Activated CD4-positive, alpha-beta memory T cell treated with anti-CD3 and anti-CD28 coated beads, Interleukin-2, amount 10 ng/mL, durations not matched to agents 7 days and 5 days (primary cell): ENCODE results near the gene SLC23A1. TPM values are rescaled to one million over a fixed set of nuclear protein-coding genes. Genes with fewer than 3 reads are reported as not detected.
"Not testable (repeated sequence)": the region's sequence is repeated elsewhere in the genome, so short reads cannot be mapped to it uniquely, and the experiment has no call there.

Experiments used
- CTCF ChIA-PET: fragments of 350-600 bp; sonication (Branson Sonifier 250); formaldehyde crosslinking; loops from one replicate; lab custom pipeline; 2021; ENCODE audit warnings: antibody characterized with exemption, inconsistent platforms; lab: Charles Lee
- POLR2A ChIA-PET: fragments of 350-600 bp; sonication (Branson Sonifier 250); formaldehyde crosslinking; loops from one replicate; lab custom pipeline; 2021; ENCODE audit warnings: antibody characterized with exemption; lab: Charles Lee
- DNase-seq: peaks from one replicate; pipeline ENCODE4 v3.0.0-alpha.2; 2020
- H3K27ac Mint-ChIP-seq: one replicate; pipeline ENCODE4 v1.8.0; 2021; ENCODE audit warnings: mild to moderate bottlenecking, mixed read lengths
- H3K27me3 Mint-ChIP-seq: one replicate; pipeline ENCODE4 v1.8.0; 2021; ENCODE audit warnings: mixed read lengths
- H3K36me3 Mint-ChIP-seq: one replicate; pipeline ENCODE4 v1.8.0; 2021; ENCODE audit warnings: low read depth, mixed read lengths
- H3K4me1 Mint-ChIP-seq: one replicate; pipeline ENCODE4 v1.8.0; 2021; ENCODE audit warnings: mixed read lengths
- H3K4me3 Mint-ChIP-seq: one replicate; pipeline ENCODE4 v1.8.0; 2021; ENCODE audit warnings: mild to moderate bottlenecking, mixed read lengths
- H3K9me3 Mint-ChIP-seq: one replicate; pipeline ENCODE4 v1.8.0; 2021; ENCODE audit warnings: mixed read lengths
- total RNA-seq, 2 experiments: library from RNA; stranded (reverse); gene quantifications; one replicate each; pipeline ENCODE4 v1.2.3, GENCODE V29; 2021

SLC23A1 gene
- total RNA-seq, 2 experiments from 2014 or later = 1.0 to 1.8 TPM

- no peak overlapping the region for H3K4me3 Mint-ChIP-seq
- ChIA-PET CTCF (no interaction called here), POLR2A (no interaction called here)
- no peak for DNase-seq
- H3K27ac Mint-ChIP-seq = no peak overlapping the region
- no peaks in the 10 kb centered on the region for H3K27me3 Mint-ChIP-seq
- peaks cover 15% of the 10 kb centered on the region for H3K4me1 Mint-ChIP-seq
- peaks cover 35% of the 10 kb centered on the region for H3K36me3 Mint-ChIP-seq
- H3K9me3 Mint-ChIP-seq = no peaks in the 10 kb centered on the region
Measured at GRCh38 chr5:139360384-139360783, 22.7 kb downstream of the SLC23A1 start.

DNA sequence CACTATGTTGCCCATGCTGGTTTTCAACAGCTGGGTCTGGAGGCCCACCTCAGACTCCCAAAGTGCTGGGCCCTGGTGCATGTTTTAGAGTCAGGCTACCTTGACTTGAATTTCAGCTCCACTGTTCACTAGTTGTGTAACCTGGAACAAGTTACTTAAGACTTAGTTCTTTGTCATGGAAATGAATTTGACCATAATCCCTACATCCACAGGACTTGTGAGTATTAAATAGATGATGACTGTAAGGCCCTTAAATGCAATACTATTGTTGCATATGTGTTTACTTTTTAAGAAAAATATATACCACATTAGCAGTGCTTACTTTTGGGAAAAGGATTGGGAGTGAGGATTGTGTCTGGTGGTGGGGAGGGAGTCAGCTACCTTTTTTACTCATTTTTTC, 25.0 kb downstream of the SLC23A1 start:
- Mint-ChIP-seq H3K4me1 (peaks cover 8% of the 10 kb centered on the region), H3K27ac (no peak overlapping the region), H3K9me3 (peaks cover 4% of the 10 kb centered on the region), H3K27me3 (no peaks in the 10 kb centered on the region), H3K4me3 (no peak overlapping the region), H3K36me3 (peaks cover 29% of the 10 kb centered on the region)
- DNase-seq = no peak
- ChIA-PET POLR2A (no interaction called here), CTCF (no interaction called here)

GRCh38 chr5:139355900-139356299, 27.2 kb downstream of the SLC23A1 start:
- H3K27ac Mint-ChIP-seq, DNase-seq, H3K27me3 Mint-ChIP-seq, CTCF ChIA-PET, H3K9me3 Mint-ChIP-seq, H3K4me1 Mint-ChIP-seq, H3K4me3 Mint-ChIP-seq: not testable (repeated sequence)
- peaks cover 33% of the 10 kb centered on the region for H3K36me3 Mint-ChIP-seq
- POLR2A ChIA-PET = interaction anchor here (1.2 kb wide), 1 partner anchor 14 kb away, joined by 5 read pairs; the partner anchor contains the start of gene PAIP2

DNA sequence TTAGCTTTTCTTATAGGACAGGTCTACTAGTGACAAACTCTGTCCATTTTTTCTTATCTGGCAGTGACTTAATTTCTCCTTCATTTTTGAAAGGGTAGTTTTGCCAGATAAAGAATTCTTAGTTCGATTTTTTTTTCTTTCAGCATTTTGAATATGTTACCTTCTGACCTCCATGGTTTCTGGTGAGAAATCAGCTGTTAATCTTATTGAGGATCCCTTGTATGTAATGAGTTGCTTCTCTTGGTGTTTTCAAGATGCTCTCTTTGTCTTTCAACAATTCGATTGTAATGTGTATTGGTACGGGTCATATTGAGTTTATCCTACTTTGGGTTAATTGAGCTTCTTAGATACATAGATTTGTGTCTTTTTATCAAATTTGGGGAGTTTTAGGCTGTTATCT, 28.9 kb downstream of the SLC23A1 start:
- no peak for DNase-seq
- CTCF ChIA-PET = interaction anchor here (0.5 kb wide), 1 partner anchor 84 kb away, joined by 3 read pairs; no protein-coding TSS in a partner anchor
- POLR2A ChIA-PET = interaction anchor here (2.2 kb wide), 1 partner anchor 12 kb away, joined by 9 read pairs; the partner anchor contains the start of gene PAIP2
- Mint-ChIP-seq H3K4me3 (no peak overlapping the region), H3K36me3 (peaks cover 30% of the 10 kb centered on the region), H3K27me3 (no peaks in the 10 kb centered on the region), H3K27ac (no peak overlapping the region), H3K4me1 (peaks cover 7% of the 10 kb centered on the region), H3K9me3 (peaks cover 4% of the 10 kb centered on the region)

GRCh38 chr5:139347863-139348262, 35.2 kb downstream of the SLC23A1 start:
- Mint-ChIP-seq H3K4me1 (peaks cover 28% of the 10 kb centered on the region), H3K36me3 (peaks cover 37% of the 10 kb centered on the region)
- CTCF ChIA-PET, H3K9me3 Mint-ChIP-seq, DNase-seq, H3K4me3 Mint-ChIP-seq, H3K27me3 Mint-ChIP-seq, H3K27ac Mint-ChIP-seq: not testable (repeated sequence)
- POLR2A ChIA-PET = interaction anchor here (1.3 kb wide), 1 partner anchor 11 kb away, joined by 3 read pairs; no protein-coding TSS in a partner anchor

DNA sequence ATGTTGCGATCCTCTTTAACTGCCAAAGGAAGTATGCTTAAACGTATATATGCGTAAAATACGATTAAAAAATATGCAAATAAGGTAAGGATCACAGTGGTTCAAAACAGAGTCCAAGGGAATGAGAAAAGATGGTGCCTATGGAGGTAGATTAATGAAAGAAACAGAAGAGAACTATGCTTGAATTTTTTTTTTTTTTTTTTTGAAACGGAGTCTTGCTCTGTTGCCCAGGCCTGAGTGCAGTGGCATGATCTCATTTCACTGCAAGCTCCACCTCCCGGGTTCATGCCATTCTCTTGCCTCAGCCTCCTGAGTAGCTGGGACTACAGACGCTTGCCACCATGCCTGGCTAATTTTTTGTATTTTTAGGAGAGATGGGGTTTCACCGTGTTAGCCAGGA, 37.7 kb downstream of the SLC23A1 start:
- CTCF ChIA-PET = not testable (repeated sequence)

GRCh38 chr5:139344177-139344576, 38.9 kb downstream of the SLC23A1 start:
- ChIA-PET CTCF (interaction anchor here (0.9 to 1.2 kb wide), 2 partner anchors 9 to 25 kb away, joined by 3 read pairs; no protein-coding TSS in a partner anchor), POLR2A (interaction anchor here (3.3 kb wide), 1 partner anchor 48 kb away, joined by 7 read pairs; no protein-coding TSS in a partner anchor)
- Mint-ChIP-seq H3K9me3 (no peaks in the 10 kb centered on the region), H3K27ac (no peak overlapping the region), H3K4me1 (peaks cover 49% of the 10 kb centered on the region), H3K36me3 (peaks cover 34% of the 10 kb centered on the region), H3K4me3 (no peak overlapping the region), H3K27me3 (no peaks in the 10 kb centered on the region)
- DNase-seq = no peak

More for the DNA sequence above, 37.7 kb downstream of the SLC23A1 start:
- not testable (repeated sequence) for H3K9me3 Mint-ChIP-seq, DNase-seq, H3K4me3 Mint-ChIP-seq, H3K27ac Mint-ChIP-seq, H3K27me3 Mint-ChIP-seq
- Mint-ChIP-seq H3K4me1 (peaks cover 43% of the 10 kb centered on the region), H3K36me3 (peaks cover 34% of the 10 kb centered on the region)
- POLR2A ChIA-PET = interaction anchor here (3.3 kb wide), 1 partner anchor 47 kb away, joined by 7 read pairs; no protein-coding TSS in a partner anchor

DNA sequence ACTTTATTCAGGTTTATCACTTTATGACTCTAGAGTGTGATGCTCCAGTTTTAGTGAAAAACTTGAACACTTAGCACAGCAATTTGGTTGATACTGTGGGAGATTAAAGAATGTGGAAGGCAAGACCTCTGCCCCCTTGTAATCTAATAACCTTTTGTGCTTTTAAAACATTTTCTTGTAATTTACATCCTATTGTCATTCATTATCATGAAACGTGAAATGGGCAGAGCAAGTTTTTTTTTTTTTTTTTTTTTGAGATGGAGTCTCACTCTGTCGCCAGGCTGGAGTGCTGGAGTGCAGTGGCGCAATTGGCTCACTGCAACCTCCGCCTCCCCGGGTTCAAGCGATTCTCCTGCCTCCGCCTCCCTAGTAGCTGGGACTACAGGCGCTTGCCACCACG, 39.6 kb downstream of the SLC23A1 start:
- Mint-ChIP-seq H3K27me3 (no peaks in the 10 kb centered on the region), H3K4me3 (peak overlapping the region; percentile 98), H3K36me3 (peaks cover 29% of the 10 kb centered on the region), H3K4me1 (peaks cover 49% of the 10 kb centered on the region), H3K9me3 (no peaks in the 10 kb centered on the region), H3K27ac (peak overlapping the region; percentile 99)
- no peak for DNase-seq
- POLR2A ChIA-PET = interaction anchor here (3.3 kb wide), 1 partner anchor 49 kb away, joined by 7 read pairs; no protein-coding TSS in a partner anchor
- CTCF ChIA-PET = interaction anchor here (0.9 to 1.2 kb wide), 2 partner anchors 10 to 25 kb away, joined by 3 read pairs; no protein-coding TSS in a partner anchor

DNA sequence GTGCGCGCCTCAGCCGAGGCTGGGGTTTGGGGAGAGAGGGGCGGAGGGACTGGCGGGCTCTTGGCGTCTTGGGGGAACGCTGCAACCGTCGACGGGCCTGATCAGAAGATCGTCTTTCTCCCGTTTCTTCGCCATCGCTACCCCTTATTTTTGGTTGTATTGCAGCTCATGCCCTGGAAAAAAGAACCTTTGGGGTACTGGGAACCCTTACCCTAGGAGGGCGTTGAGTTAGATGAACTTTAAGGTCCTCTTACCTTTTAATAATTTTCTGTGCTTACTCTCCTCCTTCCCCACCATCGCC, 40.7 kb downstream of the SLC23A1 start:
- POLR2A ChIA-PET = interaction anchor here (0.7 to 3.8 kb wide), 44 partner anchors 9 to 799 kb away, joined by 3 to 122 read pairs (median 6); partner anchors contain the start of genes ETF1, HSPA9, MATR3 and MZB1
- CTCF ChIA-PET = interaction anchor here (0.7 to 3.2 kb wide), 14 partner anchors 9 to 553 kb away, joined by 3 to 23 read pairs (median 5); partner anchors contain the start of genes MATR3 and MZB1
- Mint-ChIP-seq H3K27me3 (no peaks in the 10 kb centered on the region), H3K4me1 (peaks cover 49% of the 10 kb centered on the region), H3K9me3 (no peaks in the 10 kb centered on the region), H3K27ac (peak overlapping the region; percentile 99), H3K4me3 (peak overlapping the region; percentile 98), H3K36me3 (peaks cover 29% of the 10 kb centered on the region)
- no peak for DNase-seq

- Mint-ChIP-seq H3K4me3 (peak within 1 kb of the TSS; percentile 98), H3K4me1 (peaks cover 48% of the 10 kb centered on the region), H3K27ac (peak within 1 kb of the TSS; percentile 99), H3K36me3 (peaks cover 27% of the 10 kb centered on the region), H3K27me3 (no peaks in the 10 kb centered on the region), H3K9me3 (no peaks in the 10 kb centered on the region)
- DNase-seq = peak; percentile 97
- CTCF ChIA-PET = interaction anchor here (0.6 to 3.2 kb wide), 20 partner anchors 9 to 928 kb away, joined by 3 to 23 read pairs (median 4); partner anchors contain the start of genes ETF1, MATR3 and MZB1
- POLR2A ChIA-PET = interaction anchor here (0.7 to 3.8 kb wide), 48 partner anchors 9 to 798 kb away, joined by 3 to 122 read pairs (median 6); partner anchors contain the start of genes ETF1, HSPA9, MATR3 and MZB1
Measured at GRCh38 chr5:139341689-139342422, 41.2 kb downstream of the SLC23A1 start, which contains the start of gene PAIP2. TSS of gene PAIP2 (plus strand) at chr5:139341854. CDS start at chr5:139363785, 21,931 bp downstream.

DNA sequence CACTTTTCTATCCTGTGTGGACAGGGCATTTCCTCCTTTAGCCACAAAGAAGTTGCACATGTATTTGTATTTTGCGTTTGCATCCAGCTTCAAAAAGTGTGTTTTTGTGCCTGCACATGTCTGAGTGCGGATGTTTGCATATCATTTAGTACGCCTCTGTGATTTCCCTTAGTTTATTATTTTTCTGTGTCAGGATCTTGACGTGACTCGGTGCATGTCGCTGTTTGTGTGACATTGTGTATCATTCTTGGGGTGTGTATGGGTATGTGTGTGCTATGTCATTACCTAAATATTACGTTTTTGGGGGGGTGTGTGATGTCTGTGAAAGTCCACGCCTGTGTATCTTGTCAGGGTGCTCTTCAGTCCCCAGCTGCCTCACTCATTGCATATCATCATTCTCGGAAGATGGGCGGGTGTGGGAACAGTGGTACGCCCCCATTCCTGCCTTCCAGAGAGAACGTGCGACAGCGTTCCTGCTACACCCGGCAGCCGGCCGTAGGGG, 41.9 kb downstream of the SLC23A1 start:
- H3K27ac Mint-ChIP-seq = peak overlapping the region; percentile 99
- POLR2A ChIA-PET = interaction anchor here (0.8 to 3.8 kb wide), 37 partner anchors 9 to 793 kb away, joined by 3 to 122 read pairs (median 6); partner anchors contain the start of genes HSPA9, MATR3, MZB1 and PROB1
- DNase-seq = no peak
- H3K9me3 Mint-ChIP-seq = no peaks in the 10 kb centered on the region
- peak overlapping the region; percentile 98 for H3K4me3 Mint-ChIP-seq
- peaks cover 25% of the 10 kb centered on the region for H3K36me3 Mint-ChIP-seq
- H3K4me1 Mint-ChIP-seq = peaks cover 49% of the 10 kb centered on the region
- CTCF ChIA-PET = interaction anchor here (0.8 to 3.2 kb wide), 14 partner anchors 8 to 798 kb away, joined by 3 to 23 read pairs (median 5); partner anchors contain the start of genes ETF1, MATR3 and MZB1
- H3K27me3 Mint-ChIP-seq = no peaks in the 10 kb centered on the region

GRCh38 chr5:139340051-139340450, 43.0 kb downstream of the SLC23A1 start:
- H3K4me3 Mint-ChIP-seq = no peak overlapping the region
- no peaks in the 10 kb centered on the region for H3K9me3 Mint-ChIP-seq
- H3K4me1 Mint-ChIP-seq = peaks cover 45% of the 10 kb centered on the region
- H3K36me3 Mint-ChIP-seq = peaks cover 19% of the 10 kb centered on the region
- DNase-seq = no peak
- ChIA-PET CTCF (interaction anchor here (3.2 kb wide), 1 partner anchor 52 kb away, joined by 23 read pairs; the partner anchor contains the start of gene MZB1), POLR2A (interaction anchor here (1.1 to 3.8 kb wide), 10 partner anchors 8 to 64 kb away, joined by 3 to 122 read pairs (median 18); partner anchors contain the start of genes MATR3, MZB1 and PROB1)
- H3K27ac Mint-ChIP-seq = no peak overlapping the region
- H3K27me3 Mint-ChIP-seq = no peaks in the 10 kb centered on the region
